BLaER1 treated with 17β-estradiol and CSF1 and Interleukin-3, amounts not matched to agents 10 nM and 100 nM (cell line): ENCODE measurements around the gene UBE2V1.

Source experiments
- H3K27ac ChIP-seq, 11 experiments: shearing (Covaris generic); formaldehyde crosslinking; 2 replicates each; pipeline ENCODE4 v1.8.1; 2022
- H3K27me3 ChIP-seq, 11 experiments: shearing (Covaris generic); formaldehyde crosslinking; 2 replicates each; pipeline ENCODE4 v1.8.1; 2022
- H3K36me3 ChIP-seq, 11 experiments: shearing (Covaris generic); formaldehyde crosslinking; 2 replicates each; pipeline ENCODE4 v1.8.1; 2022
- H3K4me1 ChIP-seq, 10 experiments: shearing (Covaris generic); formaldehyde crosslinking; 2 replicates each; pipeline ENCODE4 v1.8.1; 2022
- H3K4me2 ChIP-seq, 11 experiments: shearing (Covaris generic); formaldehyde crosslinking; 2 replicates each; pipeline ENCODE4 v1.8.1; 2022
- H3K4me3 ChIP-seq, 10 experiments: shearing (Covaris generic); formaldehyde crosslinking; 2 replicates each; pipeline ENCODE4 v1.8.1; 2022
- H3K9ac ChIP-seq, 11 experiments: shearing (Covaris generic); formaldehyde crosslinking; 2 replicates each; pipeline ENCODE4 v1.8.1; 2022
- H3K9me3 ChIP-seq, 11 experiments: shearing (Covaris generic); formaldehyde crosslinking; replicated peaks in 1 of 11; 2 replicates each; pipeline ENCODE4 v1.8.1; 2022
- H4K20me1 ChIP-seq, 11 experiments: shearing (Covaris generic); formaldehyde crosslinking; 2 replicates each; pipeline ENCODE4 v1.8.1; 2022
- Cebpa-rat ChIP-seq, 11 experiments: shearing (Covaris generic); IDR thresholded peaks; 2 replicates each; pipeline ENCODE4 v1.8.1; 2022

The UBE2V1 gene

GRCh38 chr20:50077818-50078601 lies 34.9 kb downstream of the UBE2V1 start:
- no peaks in the 10 kb centered on the region for H3K27me3 ChIP-seq
- peaks cover 20 to 31% (median 25%) of the 10 kb centered on the region in 11 experiments for H3K36me3 ChIP-seq
- no peaks in the 10 kb centered on the region for H3K9me3 ChIP-seq
- H3K27ac ChIP-seq: peak overlapping the region in 7 of 11 experiments; percentile 7 to 53 (median 43); a peak in 11 of 22 replicates
- peaks cover 0 to 13% (median under 1%) of the 10 kb centered on the region in 11 experiments; a peak in 6 of 22 replicates for H4K20me1 ChIP-seq
- TF ChIP-seq Cebpa-rat (IDR thresholded peaks at IDR 0.05): no peak
- H3K4me2 ChIP-seq: peak overlapping the region in 1 of 11 experiments; percentile 14; a peak in 2 of 22 replicates
- H3K9ac ChIP-seq: peak overlapping the region in 3 of 11 experiments; percentile 8 to 33 (median 9); a peak in 2 of 22 replicates
- H3K4me3 ChIP-seq: no peak overlapping the region
- peaks cover 0 to 31% (median 19%) of the 10 kb centered on the region in 10 experiments; a peak in 16 of 20 replicates for H3K4me1 ChIP-seq

DNA sequence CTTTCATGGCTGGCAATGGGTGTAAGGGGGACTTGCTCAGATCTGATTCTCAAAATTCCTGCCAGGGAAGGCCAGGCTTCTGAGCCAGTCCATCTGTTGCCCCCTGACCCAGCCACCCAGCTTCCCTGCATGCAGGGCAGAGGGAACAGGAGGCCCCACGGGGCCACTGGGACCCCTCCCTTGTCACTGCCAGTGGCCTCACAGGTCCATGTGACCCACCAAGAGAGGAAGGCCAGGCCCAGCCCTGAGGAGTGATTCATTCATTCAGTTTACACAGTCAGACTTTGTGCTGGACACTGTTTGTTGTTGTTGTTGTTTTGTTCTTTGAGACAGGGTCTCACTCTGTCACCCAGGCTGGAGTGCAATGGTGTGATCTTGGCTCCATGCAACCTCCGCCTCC lies 39.5 kb downstream of the UBE2V1 start:
- Histone ChIP-seq H3K36me3 (no peaks in the 10 kb centered on the region), H3K4me3 (no peak overlapping the region), H3K9ac (no peak overlapping the region), H3K27ac (peak overlapping the region in 1 of 11 experiments; percentile 21; a peak in 1 of 22 replicates), H3K27me3 (no peaks in the 10 kb centered on the region), H3K4me2 (no peak overlapping the region), H3K4me1 (peaks cover 0 to 24% (median 16%) of the 10 kb centered on the region in 10 experiments; a peak in 14 of 20 replicates), H3K9me3 (no peaks in the 10 kb centered on the region), H4K20me1 (no peaks in the 10 kb centered on the region)
- no peak for TF ChIP-seq Cebpa-rat (IDR thresholded peaks at IDR 0.05)

DNA sequence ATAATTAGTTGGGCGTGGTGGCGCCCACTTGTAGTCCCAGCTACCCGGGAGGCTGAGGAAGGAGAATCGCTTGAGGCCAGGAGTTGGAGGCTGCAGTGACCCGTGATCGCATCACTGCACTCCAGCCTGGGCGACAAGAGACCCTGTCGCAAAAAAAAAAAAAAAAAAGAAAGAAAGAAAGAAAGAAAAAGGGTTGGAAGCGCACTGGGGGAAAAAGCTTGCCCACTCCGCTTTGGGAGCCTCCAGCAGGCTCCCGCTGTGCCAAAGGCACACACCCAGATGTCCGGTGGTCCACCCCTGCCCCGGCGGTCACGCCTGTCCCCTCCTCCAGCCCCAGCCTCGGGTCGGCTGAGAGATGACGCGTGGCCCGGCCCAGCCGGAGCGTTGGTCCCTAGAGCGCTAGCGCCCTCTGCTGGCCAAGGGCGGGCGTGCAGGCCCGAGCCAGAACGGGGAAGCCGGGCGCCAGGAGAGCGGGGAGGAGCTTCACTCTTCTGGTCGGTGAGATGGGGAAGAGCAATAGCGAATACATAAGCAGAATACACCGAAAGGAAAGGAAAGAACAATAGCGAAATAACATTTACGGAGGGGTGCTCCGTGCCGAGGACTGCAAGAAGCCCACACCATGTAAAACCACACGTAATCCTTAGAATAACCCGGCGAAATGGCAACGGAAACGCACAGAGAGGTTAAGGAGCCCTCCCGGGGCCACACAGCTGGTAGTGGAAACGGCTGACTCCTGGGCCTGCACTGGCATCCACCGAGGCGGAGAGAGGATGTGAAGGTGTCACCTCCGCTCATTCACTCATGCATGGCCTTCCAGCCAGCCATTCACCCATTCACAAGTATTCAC lies 41.7 kb downstream of the UBE2V1 start:
- Histone ChIP-seq H4K20me1 (no peaks in the 10 kb centered on the region), H3K4me1 (peaks cover 0 to 23% (median 13%) of the 10 kb centered on the region in 10 experiments; a peak in 14 of 20 replicates), H3K4me2 (peak overlapping the region; percentile 42 to 82 (median 70)), H3K9me3 (no peaks in the 10 kb centered on the region), H3K9ac (peak overlapping the region; percentile 52 to 83 (median 71); a peak in 21 of 22 replicates), H3K27me3 (no peaks in the 10 kb centered on the region), H3K36me3 (no peaks in the 10 kb centered on the region), H3K27ac (peak overlapping the region in 10 of 11 experiments; percentile 44 to 74 (median 68); a peak in 19 of 22 replicates), H3K4me3 (peak overlapping the region; percentile 36 to 66 (median 50))
- TF ChIP-seq Cebpa-rat (IDR thresholded peaks at IDR 0.05): no peak

- no peak for TF ChIP-seq Cebpa-rat (IDR thresholded peaks at IDR 0.05)
- H3K27ac ChIP-seq: 0 out of 22 replicates have a peak overlapping the region, but pooled peaks of 1 of the 11 experiments have one; percentile 73
- H3K4me3 ChIP-seq: no peak overlapping the region
- no peaks in the 10 kb centered on the region for H3K36me3 ChIP-seq
- H3K27me3 ChIP-seq: no peaks in the 10 kb centered on the region
- H3K4me1 ChIP-seq: peaks cover 0 to 23% (median 13%) of the 10 kb centered on the region in 10 experiments; a peak in 14 of 20 replicates
- H3K9ac ChIP-seq: no peak overlapping the region; a peak in 1 of 22 replicates
- H3K4me2 ChIP-seq: peak overlapping the region in 8 of 11 experiments; percentile 42 to 82 (median 68); a peak in 11 of 22 replicates
- H4K20me1 ChIP-seq: no peaks in the 10 kb centered on the region
- H3K9me3 ChIP-seq: no peaks in the 10 kb centered on the region
Measured at GRCh38 chr20:50070361-50070760, 42.6 kb downstream of the UBE2V1 start.

- no peaks in the 10 kb centered on the region for H3K27me3 ChIP-seq
- no peaks in the 10 kb centered on the region for H3K9me3 ChIP-seq
- no peak overlapping the region for H3K4me3 ChIP-seq
- peaks cover 0 to 27% (median 16%) of the 10 kb centered on the region in 10 experiments; a peak in 14 of 20 replicates for H3K4me1 ChIP-seq
- no peaks in the 10 kb centered on the region for H4K20me1 ChIP-seq
- H3K36me3 ChIP-seq: no peaks in the 10 kb centered on the region
- peak overlapping the region in 1 of 11 experiments; percentile 3; a peak in 1 of 22 replicates for H3K4me2 ChIP-seq
- no peak for TF ChIP-seq Cebpa-rat (IDR thresholded peaks at IDR 0.05)
- H3K9ac ChIP-seq: no peak overlapping the region
- H3K27ac ChIP-seq: peak overlapping the region in 2 of 11 experiments; percentile 25 to 27; a peak in 1 of 22 replicates
Measured at GRCh38 chr20:50068041-50068651, 44.8 kb downstream of the UBE2V1 start.

DNA sequence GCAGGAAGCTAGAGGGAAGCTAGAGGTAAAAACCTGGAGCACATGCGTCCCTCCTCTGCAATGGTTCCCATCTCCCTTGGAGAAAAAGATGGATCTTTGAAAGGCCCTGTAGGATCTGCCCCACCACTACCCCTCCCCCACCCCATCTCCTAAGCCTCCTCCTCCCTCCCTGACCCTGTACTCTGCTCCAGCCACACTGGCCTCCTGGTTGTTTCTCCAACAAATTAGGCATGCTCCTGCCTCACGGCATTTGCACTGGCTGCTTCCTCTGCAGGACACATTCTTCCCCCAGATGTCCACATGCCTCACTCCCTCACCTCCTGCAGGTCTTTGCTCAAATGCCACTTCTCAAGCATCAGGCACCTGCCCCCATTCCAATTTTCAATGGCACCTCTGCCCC lies 45.5 kb downstream of the UBE2V1 start:
- Histone ChIP-seq H3K27ac (no peak overlapping the region), H3K27me3 (no peaks in the 10 kb centered on the region), H3K4me2 (no peak overlapping the region), H3K9ac (no peak overlapping the region), H3K36me3 (no peaks in the 10 kb centered on the region), H3K9me3 (no peaks in the 10 kb centered on the region), H3K4me1 (peaks cover 0 to 27% (median 16%) of the 10 kb centered on the region in 10 experiments; a peak in 14 of 20 replicates), H3K4me3 (no peak overlapping the region), H4K20me1 (no peaks in the 10 kb centered on the region)
- TF ChIP-seq Cebpa-rat (IDR thresholded peaks at IDR 0.05): no peak

DNA sequence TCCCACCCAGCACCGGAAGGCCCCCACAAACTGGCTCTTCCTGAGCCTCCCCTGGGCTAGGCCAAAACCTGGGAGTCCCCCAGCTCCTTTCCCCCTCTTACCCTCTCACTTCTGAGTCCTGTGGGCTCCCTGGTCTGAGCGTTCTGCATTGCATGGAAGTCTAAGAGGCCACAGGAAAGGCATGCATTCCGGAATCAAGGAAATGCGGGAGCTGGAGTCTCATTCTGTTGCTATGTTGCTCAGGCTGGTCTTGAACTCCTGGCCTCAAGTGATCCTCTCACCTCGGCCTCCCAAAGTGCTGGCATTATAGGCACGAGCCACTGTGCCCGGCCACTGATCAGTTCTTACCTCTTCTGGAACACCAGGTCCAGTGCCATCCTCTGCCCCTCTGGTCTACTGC lies 45.9 kb downstream of the UBE2V1 start:
- H4K20me1 ChIP-seq: no peaks in the 10 kb centered on the region
- no peak overlapping the region for H3K4me2 ChIP-seq
- H3K36me3 ChIP-seq: no peaks in the 10 kb centered on the region
- no peaks in the 10 kb centered on the region for H3K27me3 ChIP-seq
- peak overlapping the region in 2 of 11 experiments; percentile 22 to 34; a peak in 2 of 22 replicates for H3K27ac ChIP-seq
- no peaks in the 10 kb centered on the region for H3K9me3 ChIP-seq
- H3K4me1 ChIP-seq: peaks cover 0 to 27% (median 16%) of the 10 kb centered on the region in 10 experiments; a peak in 14 of 20 replicates
- no peak for TF ChIP-seq Cebpa-rat (IDR thresholded peaks at IDR 0.05)
- H3K9ac ChIP-seq: no peak overlapping the region
- no peak overlapping the region for H3K4me3 ChIP-seq

- H3K27me3 ChIP-seq: no peaks in the 10 kb centered on the region
- H4K20me1 ChIP-seq: no peaks in the 10 kb centered on the region
- H3K4me3 ChIP-seq: no peak overlapping the region
- H3K9ac ChIP-seq: no peak overlapping the region
- no peaks in the 10 kb centered on the region for H3K36me3 ChIP-seq
- H3K9me3 ChIP-seq: no peaks in the 10 kb centered on the region
- H3K4me2 ChIP-seq: no peak overlapping the region
- H3K4me1 ChIP-seq: peaks cover 0 to 23% (median 10%) of the 10 kb centered on the region in 10 experiments; a peak in 11 of 20 replicates
- no peak for TF ChIP-seq Cebpa-rat (IDR thresholded peaks at IDR 0.05)
- H3K27ac ChIP-seq: peak overlapping the region in 2 of 11 experiments; percentile 21 to 34; a peak in 1 of 22 replicates
Measured at GRCh38 chr20:50066161-50066834, 46.7 kb downstream of the UBE2V1 start.
